ENCODE results near the gene NARS2.

GRCh38 chr11:78426845-78427244 lies 147.8 kb downstream of the NARS2 start:
- TF ChIP-seq POLR2A (IDR thresholded peaks at IDR 0.05) (no peak), POLR2AphosphoS5 (IDR thresholded peaks at IDR 0.05) (no peak)
